ES-I3 (cell line): ENCODE results near the gene TMEM41B.
"Not testable (repeated sequence)": the region's sequence is repeated elsewhere in the genome, so short reads cannot be mapped to it uniquely, and the experiment has no call there.

ENCODE experiments used
- H3K36me3 ChIP-seq: 2 replicates; pipeline ENCODE4 v1.6.1; 2013; ENCODE audit warnings: mild to moderate bottlenecking, low read length, control low read depth, moderate library complexity; ENCODE audit not compliant: insufficient read depth
- H3K4me1 ChIP-seq: 2 replicates; pipeline ENCODE4 v1.6.1; 2013; ENCODE audit warnings: mild to moderate bottlenecking, control low read depth, low read length; ENCODE audit not compliant: insufficient read depth
- H3K9ac ChIP-seq: 2 replicates; pipeline ENCODE4 v1.6.1; 2013; ENCODE audit warnings: low read depth, mild to moderate bottlenecking, low read length, moderate library complexity
- H3K9me3 ChIP-seq: 2 replicates; pipeline ENCODE4 v1.6.1; 2013; ENCODE audit warnings: mild to moderate bottlenecking, low read length, moderate library complexity; ENCODE audit not compliant: control insufficient read depth, insufficient read depth

TMEM41B gene, protein sequence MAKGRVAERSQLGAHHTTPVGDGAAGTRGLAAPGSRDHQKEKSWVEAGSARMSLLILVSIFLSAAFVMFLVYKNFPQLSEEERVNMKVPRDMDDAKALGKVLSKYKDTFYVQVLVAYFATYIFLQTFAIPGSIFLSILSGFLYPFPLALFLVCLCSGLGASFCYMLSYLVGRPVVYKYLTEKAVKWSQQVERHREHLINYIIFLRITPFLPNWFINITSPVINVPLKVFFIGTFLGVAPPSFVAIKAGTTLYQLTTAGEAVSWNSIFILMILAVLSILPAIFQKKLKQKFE

DNA sequence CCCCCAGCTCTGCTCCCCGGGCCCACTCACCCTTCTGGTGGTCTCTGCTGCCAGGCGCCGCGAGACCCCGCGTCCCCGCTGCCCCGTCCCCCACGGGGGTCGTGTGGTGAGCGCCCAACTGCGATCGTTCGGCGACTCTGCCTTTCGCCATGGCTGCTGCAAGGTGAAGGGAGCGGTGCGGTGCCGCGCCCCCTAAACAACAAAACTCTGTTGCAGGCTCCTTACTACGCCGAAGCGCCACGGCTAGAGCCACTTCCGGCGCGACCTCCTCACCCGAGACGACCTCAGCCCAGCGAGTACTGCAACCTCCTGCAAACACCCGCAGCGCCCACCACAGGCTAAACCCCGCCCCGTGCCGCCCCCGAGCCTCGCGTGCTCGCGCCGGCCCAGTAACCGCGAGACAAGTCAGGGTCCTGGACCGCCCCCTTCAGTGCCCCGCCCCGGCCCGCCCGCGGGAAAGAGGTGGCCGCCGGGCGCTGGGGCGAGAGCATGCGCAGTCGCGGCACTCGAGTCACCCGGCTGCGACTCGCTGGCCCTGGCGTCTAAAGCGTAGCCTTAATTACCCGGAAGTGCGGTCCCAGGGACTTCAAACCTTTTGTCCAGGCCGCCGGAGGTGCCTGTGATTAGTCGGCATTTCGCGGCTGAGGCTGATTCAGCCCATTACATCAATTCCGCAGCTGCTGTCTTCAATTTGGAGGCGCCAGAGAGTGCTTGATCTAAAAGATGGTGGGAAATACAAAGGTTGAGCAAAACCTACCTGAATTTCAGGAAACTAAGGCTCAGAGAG is at the start of gene TMEM41B:
Gene TMEM41B (minus strand): TSS at position 303 of the 787 bp plus-strand sequence. CDS start 152 bp downstream, at position 151.
- peak within 1 kb of the TSS; percentile 60 for H3K9ac ChIP-seq
- peaks cover 4% of the 10 kb centered on the region; the same call in 1 of the 2 replicates for H3K4me1 ChIP-seq
- H3K9me3 ChIP-seq, result no peaks in the 10 kb centered on the region
- no peaks in the 10 kb centered on the region for H3K36me3 ChIP-seq

DNA sequence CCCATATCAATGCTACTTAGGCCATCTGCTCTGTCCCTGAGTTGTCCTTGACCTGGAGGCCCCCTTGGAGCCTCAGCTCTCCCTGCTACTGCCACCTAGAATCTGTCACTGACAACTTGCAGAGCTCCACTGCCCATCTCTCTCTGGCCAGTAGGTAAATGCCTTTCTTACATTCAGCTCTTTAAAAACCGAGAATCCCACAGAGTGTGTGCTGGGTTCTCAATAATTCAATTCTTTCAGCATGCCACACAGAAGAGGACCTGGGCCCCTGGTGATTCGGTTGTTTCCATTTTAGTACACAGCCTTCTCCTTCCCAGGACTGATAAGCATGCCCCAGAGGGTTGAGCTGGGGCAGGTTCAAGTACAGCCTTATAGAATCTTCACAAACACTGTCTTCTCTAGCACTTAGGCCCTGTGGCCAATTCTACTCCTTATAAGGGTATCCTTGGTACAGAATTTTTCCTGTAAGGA is 48.0 kb upstream of the TMEM41B start:
- Histone ChIP-seq H3K4me1 (peaks cover 14% of the 10 kb centered on the region), H3K36me3 (no peaks in the 10 kb centered on the region), H3K9me3 (no peaks in the 10 kb centered on the region), H3K9ac (no peak overlapping the region)

DNA sequence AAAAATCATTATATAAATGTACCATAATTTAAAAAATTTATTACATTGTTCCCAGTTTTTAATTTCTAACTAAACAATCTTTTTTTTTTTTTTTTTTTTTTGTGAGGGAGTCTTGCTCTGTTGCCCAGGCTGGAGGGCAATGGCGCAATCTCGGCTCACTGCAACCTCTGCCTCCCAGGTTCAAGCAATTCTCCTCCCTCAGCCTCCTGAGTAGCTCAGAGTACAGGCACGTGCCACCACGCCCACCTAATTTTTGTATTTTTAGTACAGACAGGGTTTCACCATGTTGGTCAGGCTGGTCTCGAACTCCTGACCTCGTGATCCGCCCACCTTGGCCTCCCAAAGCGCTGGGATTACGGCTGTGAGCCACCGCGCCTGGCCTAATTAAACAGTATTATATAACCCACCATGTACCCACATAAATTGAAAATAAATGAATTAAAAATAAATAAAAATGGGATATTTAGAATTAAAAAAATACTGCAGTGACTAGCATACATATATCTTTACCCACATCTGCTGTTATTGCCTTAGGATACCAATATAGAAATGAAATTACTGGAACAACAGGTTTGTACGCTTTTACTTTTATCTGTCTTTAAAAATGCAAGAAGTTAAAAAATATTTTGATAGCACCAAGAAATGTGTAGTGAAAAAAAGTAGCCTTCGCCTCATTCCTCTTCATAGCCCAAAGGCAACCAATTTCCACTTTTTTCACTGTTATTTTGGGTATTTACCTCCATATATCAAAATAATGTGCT is 46.6 kb upstream of the TMEM41B start:
- H3K4me1 ChIP-seq, result peaks cover 14% of the 10 kb centered on the region
- H3K9ac ChIP-seq, H3K36me3 ChIP-seq, H3K9me3 ChIP-seq: not testable (repeated sequence)

DNA sequence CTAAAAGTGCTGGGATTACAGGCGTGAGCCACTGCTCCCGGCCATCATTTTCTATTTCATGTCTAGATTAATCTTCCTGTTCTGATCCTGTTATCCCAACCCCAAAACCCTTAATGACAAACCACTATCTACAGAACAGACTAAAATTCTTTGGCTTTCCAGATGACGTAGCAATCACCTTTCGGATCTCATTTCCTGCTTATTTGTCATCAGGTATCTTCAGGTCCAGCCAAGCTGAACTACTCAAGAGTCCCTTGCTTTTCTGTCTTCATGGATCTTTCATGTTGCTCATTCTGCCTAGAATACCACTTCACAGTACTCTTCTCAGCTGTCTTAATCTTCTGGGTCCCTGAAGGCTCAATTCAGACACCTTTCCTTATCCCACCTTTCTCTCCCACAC is 42.6 kb upstream of the TMEM41B start:
- no peaks in the 10 kb centered on the region; the same call in 1 of the 2 replicates for H3K4me1 ChIP-seq
- H3K36me3 ChIP-seq, result no peaks in the 10 kb centered on the region
- H3K9ac ChIP-seq, result no peak overlapping the region
- H3K9me3 ChIP-seq, result no peaks in the 10 kb centered on the region

DNA sequence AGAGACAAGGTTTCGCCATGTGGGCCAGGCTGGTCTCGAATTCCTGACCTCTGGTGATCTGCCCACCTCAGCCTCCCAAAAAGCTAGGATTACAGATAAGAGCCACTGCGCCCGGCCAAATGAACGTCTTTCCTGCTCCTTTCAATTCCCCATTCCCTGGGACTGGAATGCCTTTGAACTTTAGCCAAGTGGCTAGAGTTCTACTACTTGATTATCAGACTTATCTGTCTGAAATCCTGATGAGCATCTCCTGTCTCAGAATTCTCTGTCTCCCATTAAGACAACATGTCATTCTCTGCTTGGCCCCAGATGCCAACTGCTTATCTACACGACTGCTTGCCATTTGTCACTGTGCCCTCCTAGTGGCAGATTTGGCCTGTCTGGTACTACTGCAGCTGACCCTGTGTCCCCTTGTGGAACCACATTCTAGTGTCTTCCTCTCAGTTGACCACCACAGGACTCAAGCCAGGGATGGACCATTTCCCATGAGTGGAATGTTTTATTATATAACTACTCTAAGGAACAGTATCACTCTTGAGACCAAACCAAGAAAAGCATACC is 37.0 kb upstream of the TMEM41B start:
- H3K36me3 ChIP-seq, result no peaks in the 10 kb centered on the region
- peaks cover 6% of the 10 kb centered on the region for H3K4me1 ChIP-seq
- H3K9ac ChIP-seq, result no peak overlapping the region
- no peaks in the 10 kb centered on the region for H3K9me3 ChIP-seq

GRCh38 chr11:9347779-9348178 is 33.4 kb upstream of the TMEM41B start:
- not testable (repeated sequence) for H3K9me3 ChIP-seq, H3K36me3 ChIP-seq, H3K9ac ChIP-seq, H3K4me1 ChIP-seq

- Histone ChIP-seq H3K9me3 (no peaks in the 10 kb centered on the region), H3K4me1 (peaks cover 6% of the 10 kb centered on the region), H3K36me3 (no peaks in the 10 kb centered on the region), H3K9ac (no peak overlapping the region)
Measured at GRCh38 chr11:9347100-9347499, 32.7 kb upstream of the TMEM41B start.

DNA sequence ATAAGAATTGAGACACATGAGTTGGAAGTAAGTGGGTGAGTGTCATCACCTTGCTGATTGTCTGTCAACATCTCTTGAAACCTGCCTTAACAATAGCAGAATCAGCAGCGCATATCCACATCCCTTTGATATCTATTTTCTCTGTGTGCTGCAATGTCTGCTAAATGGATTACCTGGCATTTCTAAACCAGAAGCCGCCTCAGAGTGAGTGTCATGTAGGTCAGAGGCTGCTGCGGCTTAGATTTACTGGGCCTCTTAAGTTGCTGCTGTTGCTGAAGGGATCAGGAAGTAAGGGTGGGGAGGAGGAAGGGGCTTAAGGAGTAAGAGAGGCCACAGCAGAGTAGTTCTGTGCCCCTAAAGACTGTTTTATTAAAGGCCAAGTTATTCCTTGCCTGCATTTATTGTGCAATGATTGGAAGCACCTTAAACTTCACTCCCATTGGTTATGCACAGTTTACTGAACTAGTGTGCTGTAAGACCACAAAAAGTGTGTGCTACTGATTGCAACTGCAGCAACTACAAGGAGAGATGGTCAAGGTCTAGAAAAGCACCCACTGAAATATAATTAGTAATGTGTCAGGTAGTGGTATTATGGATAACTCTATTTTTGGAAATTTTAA is 29.8 kb upstream of the TMEM41B start:
- H3K9me3 ChIP-seq, result no peaks in the 10 kb centered on the region
- no peaks in the 10 kb centered on the region for H3K36me3 ChIP-seq
- H3K9ac ChIP-seq, result no peak overlapping the region
- H3K4me1 ChIP-seq, result peaks cover 6% of the 10 kb centered on the region

- no peaks in the 10 kb centered on the region for H3K9me3 ChIP-seq
- no peak overlapping the region for H3K9ac ChIP-seq
- peaks cover 4% of the 10 kb centered on the region; the same call in 1 of the 2 replicates for H3K4me1 ChIP-seq
- H3K36me3 ChIP-seq, result no peaks in the 10 kb centered on the region
Measured at GRCh38 chr11:9341638-9342178, 27.3 kb upstream of the TMEM41B start.

DNA sequence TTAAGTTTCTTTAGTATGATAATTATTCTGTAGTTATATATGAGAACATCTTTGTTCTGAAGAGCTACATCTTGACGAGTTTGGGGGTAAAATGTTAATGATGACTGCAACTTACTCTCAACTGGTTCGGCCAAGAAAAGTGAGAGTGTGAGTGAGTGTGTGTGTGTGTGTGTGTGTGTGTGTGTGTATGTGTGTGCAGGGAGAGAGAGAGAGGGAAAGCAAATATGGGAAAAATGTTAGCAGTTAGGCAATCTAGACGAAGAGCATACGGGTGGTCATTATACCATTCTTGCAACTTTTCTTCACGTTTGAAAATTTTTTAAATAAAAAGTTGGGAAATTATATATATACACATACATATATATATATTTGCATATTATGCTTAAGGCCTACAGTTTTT is 18.3 kb upstream of the TMEM41B start:
- no peaks in the 10 kb centered on the region for H3K36me3 ChIP-seq
- H3K4me1 ChIP-seq, result peaks cover 7% of the 10 kb centered on the region; the same call in 1 of the 2 replicates
- H3K9me3 ChIP-seq, result no peaks in the 10 kb centered on the region
- no peak overlapping the region for H3K9ac ChIP-seq

GRCh38 chr11:9330387-9331384 is 16.3 kb upstream of the TMEM41B start:
- H3K9ac ChIP-seq, result no peak overlapping the region

GRCh38 chr11:9320047-9320446 is 5.7 kb upstream of the TMEM41B start:
- Histone ChIP-seq H3K36me3 (no peaks in the 10 kb centered on the region), H3K4me1 (peaks cover 8% of the 10 kb centered on the region; the same call in 1 of the 2 replicates), H3K9ac (no peak overlapping the region), H3K9me3 (no peaks in the 10 kb centered on the region)

More at GRCh38 chr11:9330387-9331384, 16.3 kb upstream of the TMEM41B start:
- Histone ChIP-seq H3K36me3 (no peaks in the 10 kb centered on the region), H3K9me3 (no peaks in the 10 kb centered on the region), H3K4me1 (peaks cover 4% of the 10 kb centered on the region; the same call in 1 of the 2 replicates)
